HG03135 (cell line): ENCODE results near the gene CORO2A.

Experiments
- ATAC-seq: cut with Tn5 transposase; IDR thresholded peaks from one replicate; pipeline ENCODE4 v1.9.1; 2021; ENCODE audit warnings: mild to moderate bottlenecking, moderate library complexity; ENCODE audit not compliant: unreplicated experiment

CORO2A gene

DNA sequence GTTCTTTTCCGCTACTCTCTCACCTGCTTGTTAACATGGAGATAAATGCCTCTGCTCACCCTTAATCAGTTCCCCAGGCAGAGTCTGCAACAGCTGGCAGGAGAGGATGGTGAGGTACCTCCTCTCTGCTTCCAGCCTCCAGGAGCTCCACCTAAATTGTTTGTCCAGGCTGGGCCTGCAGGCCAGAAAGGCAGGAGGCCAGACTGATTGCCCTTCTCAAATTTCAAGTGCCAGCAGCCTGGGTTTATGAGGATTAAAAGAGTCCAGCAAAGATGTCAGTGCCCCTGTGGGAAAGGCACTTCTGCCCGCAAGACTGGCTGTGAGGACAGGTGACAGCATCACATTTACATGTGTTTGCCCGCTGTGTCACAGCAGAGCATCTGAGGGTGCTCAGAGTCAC is 19.8 kb downstream of the CORO2A start:
- ATAC-seq: no peak

GRCh38 chr9:98171176-98171925 is 21.1 kb downstream of the CORO2A start:
- ATAC-seq: no peak

DNA sequence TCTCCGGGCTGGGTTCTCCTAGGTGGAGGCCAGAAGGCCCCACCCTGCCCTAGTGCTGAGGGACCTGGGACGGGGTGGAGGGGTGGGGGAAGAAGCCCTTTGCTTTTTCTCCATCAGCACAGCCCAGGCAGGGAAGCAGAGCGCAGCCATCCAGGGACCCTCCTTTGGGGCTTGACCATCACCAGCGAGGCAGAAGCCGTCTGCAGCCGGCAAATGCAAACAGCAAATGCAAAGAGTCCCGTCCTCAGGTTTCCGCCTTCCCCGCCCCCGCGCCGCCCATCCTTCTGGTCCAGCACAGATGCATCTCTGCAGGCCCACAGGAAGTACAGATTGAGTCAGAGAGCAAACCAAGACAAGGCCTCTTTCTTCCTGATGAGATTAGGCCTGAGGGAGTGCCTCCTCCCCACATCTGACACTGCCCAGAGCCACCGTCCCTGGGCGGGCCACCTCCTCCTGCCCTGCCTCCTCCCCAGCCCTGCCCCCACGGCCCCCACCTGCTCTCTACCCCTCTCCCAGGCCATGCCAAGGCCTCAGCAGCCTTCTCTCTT is 23.4 kb downstream of the CORO2A start:
- ATAC-seq: no peak

GRCh38 chr9:98168153-98168780 is 24.2 kb downstream of the CORO2A start:
- ATAC-seq: no peak

DNA sequence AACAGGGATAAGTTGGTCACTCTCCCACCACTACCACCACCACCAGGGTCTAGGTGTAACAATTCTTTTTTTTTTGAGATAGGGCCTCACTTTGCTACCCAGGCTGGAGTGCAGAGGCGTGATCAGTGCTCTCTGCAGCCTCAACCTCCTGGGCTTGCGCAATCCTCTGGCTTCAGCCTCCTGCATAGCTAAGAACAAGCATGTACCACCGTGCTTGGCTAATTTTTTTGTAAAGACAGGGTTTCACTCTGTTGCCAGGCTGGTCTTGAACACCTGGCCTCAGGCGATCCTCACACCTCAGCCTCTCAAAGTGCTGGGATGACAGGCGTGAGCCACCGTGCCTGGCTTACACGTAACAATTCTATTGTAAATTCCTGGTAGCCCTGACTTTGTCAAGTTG is 27.5 kb downstream of the CORO2A start:
- no peak for ATAC-seq

- no peak for ATAC-seq
Observed at GRCh38 chr9:98162613-98163012, 29.8 kb downstream of the CORO2A start.

GRCh38 chr9:98161851-98162250 is 30.6 kb downstream of the CORO2A start:
- ATAC-seq: no peak

- ATAC-seq: no peak
Observed at GRCh38 chr9:98159790-98160189, 32.6 kb downstream of the CORO2A start.

DNA sequence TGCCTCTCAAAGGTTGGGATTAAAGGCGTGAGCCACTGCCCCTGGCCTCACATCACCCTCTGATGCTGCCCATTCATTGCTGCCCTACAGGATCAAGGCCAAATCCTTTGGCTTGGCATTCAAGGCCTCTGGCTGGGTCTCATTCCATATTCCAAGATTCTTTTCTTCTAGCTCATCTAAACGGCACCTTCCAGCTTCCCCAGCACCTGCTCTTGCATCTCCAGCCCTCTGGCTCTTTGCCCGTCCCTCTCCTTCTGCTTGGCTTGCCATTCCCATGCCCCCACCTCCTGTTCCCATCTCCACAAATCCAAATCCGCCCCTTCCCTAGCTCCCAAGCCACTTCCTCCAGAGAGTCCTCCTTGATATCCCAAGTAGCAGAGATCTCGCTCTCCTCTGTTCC is 33.1 kb downstream of the CORO2A start:
- no peak for ATAC-seq

DNA sequence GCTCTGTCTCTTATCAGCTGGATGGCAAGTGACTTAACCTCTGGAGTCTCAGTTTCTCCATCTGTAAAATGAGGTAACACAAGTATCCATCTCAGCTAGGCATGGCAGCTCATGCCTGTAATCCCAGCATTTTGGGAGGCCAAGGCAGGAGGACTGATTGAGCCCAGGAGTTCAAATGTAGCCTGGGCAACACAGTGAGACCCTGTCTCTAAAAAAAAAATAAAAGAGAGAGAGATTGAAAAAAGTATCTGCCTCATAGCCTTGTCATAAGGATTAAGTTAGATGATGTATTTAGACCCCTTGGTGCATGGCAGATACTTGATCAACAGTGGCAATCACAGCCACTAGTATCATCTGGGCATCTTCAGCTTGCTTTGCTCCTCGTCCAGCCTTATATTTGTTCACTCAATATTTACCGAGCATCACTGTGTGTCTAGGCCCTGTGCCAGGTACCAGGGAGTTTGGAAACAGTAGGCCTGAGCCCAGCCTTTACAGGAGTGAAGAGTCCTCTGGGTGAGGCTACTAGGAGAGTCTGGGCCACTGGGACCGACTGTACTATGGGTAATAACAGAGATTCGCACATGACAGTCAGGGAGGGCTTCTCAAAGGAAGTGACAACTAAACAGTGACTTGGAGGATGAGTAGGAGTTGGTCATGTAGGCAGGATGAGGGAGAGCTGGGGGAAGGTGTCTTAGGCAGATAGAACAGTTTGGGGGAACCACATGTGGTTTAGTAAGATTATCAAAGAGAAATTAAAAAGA is 34.2 kb downstream of the CORO2A start:
- ATAC-seq: no peak

DNA sequence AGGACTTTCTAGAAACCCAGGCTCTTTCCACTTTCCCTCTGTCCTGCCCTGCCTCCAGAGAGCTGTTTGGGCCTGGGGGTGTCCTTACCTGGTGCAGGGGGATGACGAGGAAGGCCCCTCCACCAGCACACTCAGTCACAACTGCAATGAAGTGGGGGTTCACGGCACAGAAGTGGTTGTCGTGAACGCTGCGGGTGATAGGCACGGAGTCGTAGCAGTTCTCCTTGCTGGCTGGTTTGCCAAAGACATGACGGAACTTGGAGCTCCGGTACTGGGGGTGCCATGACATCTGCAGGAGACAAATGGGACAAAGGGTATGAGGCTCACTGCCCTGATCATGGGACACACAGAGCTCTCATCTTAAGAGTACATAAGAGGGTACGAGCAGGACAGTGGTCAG is 35.1 kb downstream of the CORO2A start:
- no peak for ATAC-seq

DNA sequence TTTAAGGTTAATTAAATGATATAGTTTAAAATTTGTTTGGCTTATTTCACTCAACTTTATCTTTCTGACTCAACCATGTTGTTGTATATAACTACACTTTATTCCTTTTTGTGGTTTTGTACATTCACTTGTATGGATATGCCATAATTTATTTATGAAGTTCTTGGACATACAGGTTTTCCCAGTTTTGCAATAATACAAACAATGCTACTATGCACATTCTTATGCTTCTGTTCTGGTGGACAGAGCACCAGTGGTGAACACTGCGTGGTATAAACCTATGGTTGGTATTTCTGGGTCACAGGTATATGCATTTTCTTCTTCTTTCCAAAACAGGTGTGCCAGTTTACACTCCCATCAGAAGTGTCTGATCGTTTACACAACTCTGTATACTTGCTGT is 37.8 kb downstream of the CORO2A start:
- no peak for ATAC-seq

DNA sequence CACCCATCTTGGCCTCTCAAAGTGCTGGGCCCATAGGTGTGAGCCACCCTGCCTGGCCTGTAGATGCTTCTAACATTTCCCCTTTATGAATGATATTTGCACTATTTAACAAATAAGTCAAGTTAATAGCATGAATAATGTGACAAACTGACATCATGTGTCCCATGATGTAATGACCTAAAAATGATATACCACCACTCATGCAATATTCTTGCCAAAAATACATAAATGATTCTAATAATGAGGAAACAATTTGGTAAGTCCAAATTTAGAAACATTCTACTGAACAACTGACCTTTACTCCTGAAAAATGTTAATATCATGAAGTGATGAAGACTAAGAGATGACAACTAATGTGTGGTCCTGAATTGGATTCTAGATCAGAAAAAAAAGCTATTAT is 39.9 kb downstream of the CORO2A start:
- ATAC-seq: no peak

GRCh38 chr9:98150721-98151120 is 41.7 kb downstream of the CORO2A start:
- no peak for ATAC-seq

DNA sequence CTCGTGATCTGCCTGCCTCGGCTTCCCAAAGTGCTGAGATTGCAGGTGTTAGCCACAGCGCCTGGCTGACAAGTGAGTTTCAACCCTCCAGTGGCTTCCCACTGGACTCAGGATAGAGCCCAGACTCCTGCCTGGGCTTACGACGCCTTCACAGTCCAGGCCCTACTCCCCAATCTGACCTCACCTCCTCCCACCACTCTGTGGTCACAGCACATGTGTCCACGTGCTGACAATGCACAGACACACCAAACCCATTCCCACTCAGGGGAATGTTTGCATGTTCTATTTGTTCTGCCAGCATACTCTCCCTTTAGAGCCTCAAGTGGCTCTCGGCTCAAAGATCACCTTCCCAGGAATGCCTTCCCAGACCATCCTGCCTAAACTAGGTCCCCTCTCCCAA is 42.3 kb downstream of the CORO2A start:
- ATAC-seq: no peak

- ATAC-seq: no peak
Observed at GRCh38 chr9:98149422-98149821, 43.0 kb downstream of the CORO2A start.

- ATAC-seq: no peak
Observed at GRCh38 chr9:98148486-98148885, 44.0 kb downstream of the CORO2A start.

GRCh38 chr9:98147582-98147981 is 44.9 kb downstream of the CORO2A start:
- no peak for ATAC-seq

GRCh38 chr9:98146101-98146991 is 46.1 kb downstream of the CORO2A start:
- ATAC-seq: no peak

- ATAC-seq: no peak
Observed at GRCh38 chr9:98144631-98145030, 47.8 kb downstream of the CORO2A start.

GRCh38 chr9:98144076-98144475 is 48.4 kb downstream of the CORO2A start:
- no peak for ATAC-seq
